H1 (cell line): ENCODE measurements around the gene SYPL1. TPM values are rescaled to one million over a fixed set of nuclear protein-coding genes. Genes with fewer than 3 reads are reported as not detected.

ENCODE experiments used
- POU5F1 ChIP-seq: IDR thresholded peaks from 2 replicates; pipeline ENCODE4 v1.6.1; 2011; ENCODE audit warnings: low read depth, mild to moderate bottlenecking, low read length, moderate library complexity
- polyA plus RNA-seq, 7 experiments: library from polyadenylated mRNA; depleted of rRNA in 3 of 7; stranded (reverse) in 5 of 7; unstranded in 2 of 7; fragments of >200 nt in 5 of 7; fragments of 200-250 nt in 2 of 7; gene quantifications; 1 replicate in 5 of 7; 2 replicates in 1 of 7; 4 replicates in 1 of 7; pipeline versions ENCODE4 v1.2.1 to v1.2.3, GENCODE V29; 2011 to 2013; ENCODE audit warnings: missing spikeins in 2 of 7, mixed read lengths in 2 of 7
- total RNA-seq: library from RNA; stranded (reverse); fragmentation: NEBNext Ultra II Directional; extraction: Animal tissue kit (Norgen Biotek cat#: 25700); gene quantifications from 2 replicates; pipeline ENCODE4 v1.2.1, GENCODE V29; 2021
- TF ChIP-seq, protein P1 (sequence below): IDR thresholded peaks from 2 replicates; pipeline ENCODE4 v1.6.1; 2011; ENCODE audit warnings: low read length, improper control_type of control experiment

SYPL1 gene
- total and polyA plus RNA-seq, 2 of the 8 experiments (the other 6 are each of a cell fraction or from before 2014, with no cell fraction given): 44.9 to 57.7 TPM

DNA sequence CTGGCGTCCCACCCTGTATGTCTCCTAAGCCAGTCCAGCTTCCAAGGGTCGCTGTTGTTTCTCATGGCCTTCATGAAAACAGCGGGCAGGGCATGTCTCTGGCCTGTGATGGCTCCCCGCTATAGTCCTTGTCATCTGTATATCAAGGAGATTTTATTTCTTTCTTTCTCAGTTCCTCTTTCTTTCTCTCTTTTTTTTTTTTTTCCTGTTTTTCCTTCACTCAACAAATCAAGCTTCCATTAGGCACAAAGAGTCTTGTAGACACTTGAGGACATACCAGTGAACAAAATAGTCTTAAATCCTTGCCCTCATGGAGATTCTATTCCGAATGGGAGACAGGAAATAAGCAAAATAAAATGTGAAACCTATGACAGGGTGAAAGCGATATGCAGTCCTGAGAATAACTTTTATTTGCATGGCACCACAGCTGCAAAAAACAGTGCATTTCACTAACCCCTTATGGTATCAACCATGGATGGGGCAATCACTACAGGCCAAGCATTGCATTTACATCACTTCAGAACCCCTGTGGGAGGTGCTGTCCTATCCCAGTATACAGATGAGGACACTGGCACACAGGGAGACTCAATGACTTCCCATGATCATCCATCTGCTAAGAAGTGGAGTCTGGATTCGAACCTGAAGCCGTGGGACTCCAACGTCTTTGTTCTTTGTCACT is 50.7 kb downstream of the SYPL1 start (continued):
- TF ChIP-seq, protein P1, sequence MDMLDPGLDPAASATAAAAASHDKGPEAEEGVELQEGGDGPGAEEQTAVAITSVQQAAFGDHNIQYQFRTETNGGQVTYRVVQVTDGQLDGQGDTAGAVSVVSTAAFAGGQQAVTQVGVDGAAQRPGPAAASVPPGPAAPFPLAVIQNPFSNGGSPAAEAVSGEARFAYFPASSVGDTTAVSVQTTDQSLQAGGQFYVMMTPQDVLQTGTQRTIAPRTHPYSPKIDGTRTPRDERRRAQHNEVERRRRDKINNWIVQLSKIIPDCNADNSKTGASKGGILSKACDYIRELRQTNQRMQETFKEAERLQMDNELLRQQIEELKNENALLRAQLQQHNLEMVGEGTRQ: no peak
- TF ChIP-seq POU5F1: no peak
